ENCODE data around the gene PCSK6.
A peak's percentile ranks its signal among the peaks of the same experiment; 100 is the strongest.

PCSK6 gene

GRCh38 chr15:101531170-101531569 lies 41.7 kb upstream of the PCSK6 start:
- H3K27ac ChIP-seq (ENCODE audit: low read length): no peak overlapping the region
- H3K36me3 ChIP-seq (ENCODE audit: control insufficient read depth in 1 of 2, insufficient read depth in 2 of 2, low read length in 2 of 2): no peaks in the 10 kb centered on the region
- H3K9me3 ChIP-seq (ENCODE audit: control insufficient read depth in 1 of 2, low read length in 2 of 2): no peaks in the 10 kb centered on the region
- H3K4me3 ChIP-seq (ENCODE audit: low read depth in 1 of 2, low read length in 2 of 2): no peak overlapping the region
- peaks cover 15 to 19% of the 10 kb centered on the region in 2 donors for H3K4me1 ChIP-seq (ENCODE audit: control insufficient read depth in 1 of 2, insufficient read depth in 2 of 2, low read length in 2 of 2)
- H3K27me3 ChIP-seq (ENCODE audit: low read depth, low read length): no peaks in the 10 kb centered on the region

- Histone ChIP-seq H3K9me3 (ENCODE audit: control insufficient read depth in 1 of 2, low read length in 2 of 2) (no peaks in the 10 kb centered on the region), H3K4me1 (ENCODE audit: control insufficient read depth in 1 of 2, insufficient read depth in 2 of 2, low read length in 2 of 2) (peaks cover 15 to 19% of the 10 kb centered on the region in 2 donors), H3K36me3 (ENCODE audit: control insufficient read depth in 1 of 2, insufficient read depth in 2 of 2, low read length in 2 of 2) (no peaks in the 10 kb centered on the region), H3K4me3 (ENCODE audit: low read depth in 1 of 2, low read length in 2 of 2) (no peak overlapping the region), H3K27ac (ENCODE audit: low read length) (no peak overlapping the region), H3K27me3 (ENCODE audit: low read depth, low read length) (no peaks in the 10 kb centered on the region)
These were observed 40.9 kb upstream of the PCSK6 start for GRCh38 chr15:101530224-101530958.

- Histone ChIP-seq H3K36me3 (ENCODE audit: control insufficient read depth in 1 of 2, insufficient read depth in 2 of 2, low read length in 2 of 2) (no peaks in the 10 kb centered on the region), H3K27ac (ENCODE audit: low read length) (no peak overlapping the region), H3K9me3 (ENCODE audit: control insufficient read depth in 1 of 2, low read length in 2 of 2) (no peaks in the 10 kb centered on the region), H3K27me3 (ENCODE audit: low read depth, low read length) (no peaks in the 10 kb centered on the region), H3K4me3 (ENCODE audit: low read depth in 1 of 2, low read length in 2 of 2) (peak overlapping the region in 1 of 2 donors; percentile 27), H3K4me1 (ENCODE audit: control insufficient read depth in 1 of 2, insufficient read depth in 2 of 2, low read length in 2 of 2) (peaks cover 15 to 19% of the 10 kb centered on the region in 2 donors)
These were observed 39.4 kb upstream of the PCSK6 start for GRCh38 chr15:101528917-101529299.

GRCh38 chr15:101528108-101528916 lies 38.8 kb upstream of the PCSK6 start:
- H3K4me1 ChIP-seq (ENCODE audit: control insufficient read depth in 1 of 2, insufficient read depth in 2 of 2, low read length in 2 of 2): peaks cover 15 to 19% of the 10 kb centered on the region in 2 donors
- H3K27me3 ChIP-seq (ENCODE audit: low read depth, low read length): no peaks in the 10 kb centered on the region
- peak overlapping the region; percentile 56 for H3K27ac ChIP-seq (ENCODE audit: low read length)
- H3K36me3 ChIP-seq (ENCODE audit: control insufficient read depth in 1 of 2, insufficient read depth in 2 of 2, low read length in 2 of 2): no peaks in the 10 kb centered on the region
- no peaks in the 10 kb centered on the region for H3K9me3 ChIP-seq (ENCODE audit: control insufficient read depth in 1 of 2, low read length in 2 of 2)
- H3K4me3 ChIP-seq (ENCODE audit: low read depth in 1 of 2, low read length in 2 of 2): peak overlapping the region; percentile 11 to 27

GRCh38 chr15:101526890-101527289 lies 37.4 kb upstream of the PCSK6 start:
- H3K36me3 ChIP-seq (ENCODE audit: control insufficient read depth in 1 of 2, insufficient read depth in 2 of 2, low read length in 2 of 2): no peaks in the 10 kb centered on the region

GRCh38 chr15:101526442-101526841 lies 36.9 kb upstream of the PCSK6 start:
- Histone ChIP-seq H3K36me3 (ENCODE audit: control insufficient read depth in 1 of 2, insufficient read depth in 2 of 2, low read length in 2 of 2) (no peaks in the 10 kb centered on the region), H3K9me3 (ENCODE audit: control insufficient read depth in 1 of 2, low read length in 2 of 2) (no peaks in the 10 kb centered on the region), H3K4me3 (ENCODE audit: low read depth in 1 of 2, low read length in 2 of 2) (no peak overlapping the region), H3K4me1 (ENCODE audit: control insufficient read depth in 1 of 2, insufficient read depth in 2 of 2, low read length in 2 of 2) (peaks cover 15 to 19% of the 10 kb centered on the region in 2 donors), H3K27me3 (ENCODE audit: low read depth, low read length) (no peaks in the 10 kb centered on the region), H3K27ac (ENCODE audit: low read length) (no peak overlapping the region)

More at GRCh38 chr15:101526890-101527289, 37.4 kb upstream of the PCSK6 start:
- H3K27me3 ChIP-seq (ENCODE audit: low read depth, low read length): no peaks in the 10 kb centered on the region
- no peak overlapping the region for H3K4me3 ChIP-seq (ENCODE audit: low read depth in 1 of 2, low read length in 2 of 2)
- H3K27ac ChIP-seq (ENCODE audit: low read length): no peak overlapping the region
- H3K9me3 ChIP-seq (ENCODE audit: control insufficient read depth in 1 of 2, low read length in 2 of 2): no peaks in the 10 kb centered on the region
- peaks cover 15 to 19% of the 10 kb centered on the region in 2 donors for H3K4me1 ChIP-seq (ENCODE audit: control insufficient read depth in 1 of 2, insufficient read depth in 2 of 2, low read length in 2 of 2)

- no peak overlapping the region for H3K4me3 ChIP-seq (ENCODE audit: low read depth in 1 of 2, low read length in 2 of 2)
- H3K27me3 ChIP-seq (ENCODE audit: low read depth, low read length): no peaks in the 10 kb centered on the region
- H3K4me1 ChIP-seq (ENCODE audit: control insufficient read depth in 1 of 2, insufficient read depth in 2 of 2, low read length in 2 of 2): peaks cover 15 to 19% of the 10 kb centered on the region in 2 donors
- H3K36me3 ChIP-seq (ENCODE audit: control insufficient read depth in 1 of 2, insufficient read depth in 2 of 2, low read length in 2 of 2): no peaks in the 10 kb centered on the region
- no peak overlapping the region for H3K27ac ChIP-seq (ENCODE audit: low read length)
- H3K9me3 ChIP-seq (ENCODE audit: control insufficient read depth in 1 of 2, low read length in 2 of 2): no peaks in the 10 kb centered on the region
These were observed 36.5 kb upstream of the PCSK6 start for GRCh38 chr15:101526021-101526420.

GRCh38 chr15:101525087-101525669 lies 35.7 kb upstream of the PCSK6 start:
- Histone ChIP-seq H3K27me3 (ENCODE audit: low read depth, low read length) (no peaks in the 10 kb centered on the region), H3K4me3 (ENCODE audit: low read depth in 1 of 2, low read length in 2 of 2) (no peak overlapping the region), H3K27ac (ENCODE audit: low read length) (no peak overlapping the region), H3K4me1 (ENCODE audit: control insufficient read depth in 1 of 2, insufficient read depth in 2 of 2, low read length in 2 of 2) (peaks cover 15 to 19% of the 10 kb centered on the region in 2 donors), H3K36me3 (ENCODE audit: control insufficient read depth in 1 of 2, insufficient read depth in 2 of 2, low read length in 2 of 2) (no peaks in the 10 kb centered on the region), H3K9me3 (ENCODE audit: control insufficient read depth in 1 of 2, low read length in 2 of 2) (no peaks in the 10 kb centered on the region)

- Histone ChIP-seq H3K4me3 (ENCODE audit: low read depth in 1 of 2, low read length in 2 of 2) (no peak overlapping the region), H3K27ac (ENCODE audit: low read length) (no peak overlapping the region), H3K36me3 (ENCODE audit: control insufficient read depth in 1 of 2, insufficient read depth in 2 of 2, low read length in 2 of 2) (no peaks in the 10 kb centered on the region), H3K9me3 (ENCODE audit: control insufficient read depth in 1 of 2, low read length in 2 of 2) (no peaks in the 10 kb centered on the region), H3K27me3 (ENCODE audit: low read depth, low read length) (no peaks in the 10 kb centered on the region), H3K4me1 (ENCODE audit: control insufficient read depth in 1 of 2, insufficient read depth in 2 of 2, low read length in 2 of 2) (peaks cover 10 to 11% of the 10 kb centered on the region in 2 donors)
These were observed 34.0 kb upstream of the PCSK6 start for GRCh38 chr15:101523560-101523940.

- no peak overlapping the region for H3K4me3 ChIP-seq (ENCODE audit: low read depth in 1 of 2, low read length in 2 of 2)
- H3K4me1 ChIP-seq (ENCODE audit: control insufficient read depth in 1 of 2, insufficient read depth in 2 of 2, low read length in 2 of 2): peaks cover 4 to 5% of the 10 kb centered on the region in 2 donors
- no peaks in the 10 kb centered on the region for H3K27me3 ChIP-seq (ENCODE audit: low read depth, low read length)
- no peak overlapping the region for H3K27ac ChIP-seq (ENCODE audit: low read length)
- peaks cover 0 to under 1% of the 10 kb centered on the region in 2 donors for H3K9me3 ChIP-seq (ENCODE audit: control insufficient read depth in 1 of 2, low read length in 2 of 2)
- no peaks in the 10 kb centered on the region for H3K36me3 ChIP-seq (ENCODE audit: control insufficient read depth in 1 of 2, insufficient read depth in 2 of 2, low read length in 2 of 2)
These were observed 33.4 kb upstream of the PCSK6 start for GRCh38 chr15:101522621-101523559.

All from muscle layer of duodenum (tissue), 2 donors.